Natural killer cell (primary cell): ENCODE results near the gene HOXB7. TPM values are rescaled to one million over a fixed set of nuclear protein-coding genes. Genes with fewer than 3 reads are reported as not detected.

ENCODE experiments used
- ATAC-seq, 3 donors: fragments of 150-1000 bp in 2 of 3; fragments of 200-7000 bp in 1 of 3; cut with Tn5 transposase; 1 replicate in 1 of 3; 2 replicates in 2 of 3; pipeline ENCODE4 v1.10.0; 2021; ENCODE audit warnings: mild to moderate bottlenecking in 2 of 3, moderate library complexity in 2 of 3
- DNase-seq, 2 donors: peaks; one replicate each; pipeline versions ENCODE4 v3.0.0 to v3.0.0-alpha.2; 2013 to 2021; ENCODE audit warnings: mixed read lengths in 1 of 2
- H3K27ac ChIP-seq: one replicate; pipeline ENCODE4 v1.5.1; 2013; ENCODE audit warnings: mild to moderate bottlenecking, low read length
- H3K27me3 ChIP-seq: one replicate; pipeline ENCODE4 v1.6.1; 2013; ENCODE audit warnings: low read length; ENCODE audit not compliant: control insufficient read depth, insufficient read depth
- H3K36me3 ChIP-seq: one replicate; pipeline ENCODE4 v1.6.1; 2013; ENCODE audit warnings: low read length; ENCODE audit not compliant: control insufficient read depth, insufficient read depth
- H3K4me1 ChIP-seq: one replicate; pipeline ENCODE4 v1.6.1; 2013; ENCODE audit warnings: low read length; ENCODE audit not compliant: control insufficient read depth, insufficient read depth
- H3K4me3 ChIP-seq: one replicate; pipeline ENCODE4 v1.5.1; 2013; ENCODE audit warnings: low read length
- H3K9me3 ChIP-seq: one replicate; pipeline ENCODE4 v1.6.1; 2013; ENCODE audit warnings: low read length; ENCODE audit not compliant: control insufficient read depth, insufficient read depth
- H3K27ac Mint-ChIP-seq, 2 donors: one replicate each; pipeline ENCODE4 v1.8.0; 2022; ENCODE audit warnings: mild to moderate bottlenecking in 2 of 2, mixed read lengths in 2 of 2, moderate library complexity in 1 of 2
- H3K27me3 Mint-ChIP-seq, 2 donors: one replicate each; pipeline ENCODE4 v1.8.0; 2022; ENCODE audit warnings: low read depth in 2 of 2, mixed read lengths in 2 of 2
- H3K36me3 Mint-ChIP-seq: one replicate; pipeline ENCODE4 v1.8.0; 2022; ENCODE audit warnings: mixed read lengths
- H3K4me1 Mint-ChIP-seq, 2 donors: one replicate each; pipeline ENCODE4 v1.8.0; 2022; ENCODE audit warnings: mixed read lengths in 2 of 2
- H3K4me3 Mint-ChIP-seq: one replicate; pipeline ENCODE4 v1.8.0; 2022; ENCODE audit warnings: mild to moderate bottlenecking, moderate library complexity, mixed read lengths
- H3K9me3 Mint-ChIP-seq, 2 donors: one replicate each; pipeline ENCODE4 v1.8.0; 2022; ENCODE audit warnings: mixed read lengths in 2 of 2
- WGBS: methylation state at CpG from one replicate; pipeline ENCODE4 v1.1.7; 2013; ENCODE audit warnings: missing lambda C conversion rate; ENCODE audit not compliant: insufficient coverage; 5-methylcytosine and 5-hydroxymethylcytosine counted together
- intact Hi-C: fragments of 100-400 bp; cut with micrococcal nuclease; formaldehyde crosslinking; loops from one replicate; pipeline ENCODE4 v1.14.2; 2022
- total RNA-seq, 4 donors: library from RNA; stranded (reverse); fragments of 120-200 nt in 1 of 4; gene quantifications; one replicate each; pipeline versions ENCODE4 v1.2.3 to v1.2.4, GENCODE V29; 2013 to 2022
- TF ChIP-seq, protein P1 (sequence below): fragments of 200-600 bp; IDR thresholded peaks from one replicate; pipeline ENCODE4 v1.8.0; 2022; ENCODE audit warnings: antibody characterized with exemption

HOXB7 gene
- total RNA-seq, 3 donors from 2014 or later (not counting 1 experiment from before 2014, with no cell fraction given), result 0.45 to 1.4 (median 0.97) TPM

DNA sequence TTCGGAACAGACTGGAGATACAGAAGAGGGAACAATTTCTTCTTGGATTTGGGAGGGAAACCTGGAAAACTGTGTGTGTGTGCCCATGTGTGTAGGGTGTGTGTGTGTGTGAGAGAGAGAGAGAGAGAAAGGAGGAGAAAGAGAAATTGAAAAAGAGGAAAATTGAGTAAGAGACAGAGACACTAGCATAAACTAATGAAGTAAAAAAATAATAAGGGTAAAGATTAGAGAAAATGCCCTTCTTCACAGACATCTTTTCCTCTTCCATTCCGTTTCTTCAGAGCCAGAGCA is 52.0 kb downstream of the HOXB7 start:
- no peak for DNase-seq
- no peaks in the 10 kb centered on the region for H3K36me3 ChIP-seq
- H3K27ac ChIP-seq, result no peak overlapping the region
- H3K4me1 ChIP-seq, result peaks cover 29% of the 10 kb centered on the region
- no peak overlapping the region for H3K4me3 Mint-ChIP-seq
- no peaks in the 10 kb centered on the region for H3K36me3 Mint-ChIP-seq
- no peak for ATAC-seq
- peaks cover 37 to 47% of the 10 kb centered on the region in 2 donors for H3K4me1 Mint-ChIP-seq
- no peaks in the 10 kb centered on the region for H3K9me3 Mint-ChIP-seq
- TF ChIP-seq, protein P1, sequence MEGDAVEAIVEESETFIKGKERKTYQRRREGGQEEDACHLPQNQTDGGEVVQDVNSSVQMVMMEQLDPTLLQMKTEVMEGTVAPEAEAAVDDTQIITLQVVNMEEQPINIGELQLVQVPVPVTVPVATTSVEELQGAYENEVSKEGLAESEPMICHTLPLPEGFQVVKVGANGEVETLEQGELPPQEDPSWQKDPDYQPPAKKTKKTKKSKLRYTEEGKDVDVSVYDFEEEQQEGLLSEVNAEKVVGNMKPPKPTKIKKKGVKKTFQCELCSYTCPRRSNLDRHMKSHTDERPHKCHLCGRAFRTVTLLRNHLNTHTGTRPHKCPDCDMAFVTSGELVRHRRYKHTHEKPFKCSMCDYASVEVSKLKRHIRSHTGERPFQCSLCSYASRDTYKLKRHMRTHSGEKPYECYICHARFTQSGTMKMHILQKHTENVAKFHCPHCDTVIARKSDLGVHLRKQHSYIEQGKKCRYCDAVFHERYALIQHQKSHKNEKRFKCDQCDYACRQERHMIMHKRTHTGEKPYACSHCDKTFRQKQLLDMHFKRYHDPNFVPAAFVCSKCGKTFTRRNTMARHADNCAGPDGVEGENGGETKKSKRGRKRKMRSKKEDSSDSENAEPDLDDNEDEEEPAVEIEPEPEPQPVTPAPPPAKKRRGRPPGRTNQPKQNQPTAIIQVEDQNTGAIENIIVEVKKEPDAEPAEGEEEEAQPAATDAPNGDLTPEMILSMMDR, result no peak
- H3K9me3 ChIP-seq, result no peaks in the 10 kb centered on the region
- H3K27me3 ChIP-seq, result no peaks in the 10 kb centered on the region
- intact Hi-C loops, result no loop called here
- H3K27ac Mint-ChIP-seq, result no peak overlapping the region
- 96% methylated on average over 2 of the region's 2 CpGs for WGBS
- H3K4me3 ChIP-seq, result no peak overlapping the region
- H3K27me3 Mint-ChIP-seq, result peaks cover 0 to 17% of the 10 kb centered on the region in 2 donors

DNA sequence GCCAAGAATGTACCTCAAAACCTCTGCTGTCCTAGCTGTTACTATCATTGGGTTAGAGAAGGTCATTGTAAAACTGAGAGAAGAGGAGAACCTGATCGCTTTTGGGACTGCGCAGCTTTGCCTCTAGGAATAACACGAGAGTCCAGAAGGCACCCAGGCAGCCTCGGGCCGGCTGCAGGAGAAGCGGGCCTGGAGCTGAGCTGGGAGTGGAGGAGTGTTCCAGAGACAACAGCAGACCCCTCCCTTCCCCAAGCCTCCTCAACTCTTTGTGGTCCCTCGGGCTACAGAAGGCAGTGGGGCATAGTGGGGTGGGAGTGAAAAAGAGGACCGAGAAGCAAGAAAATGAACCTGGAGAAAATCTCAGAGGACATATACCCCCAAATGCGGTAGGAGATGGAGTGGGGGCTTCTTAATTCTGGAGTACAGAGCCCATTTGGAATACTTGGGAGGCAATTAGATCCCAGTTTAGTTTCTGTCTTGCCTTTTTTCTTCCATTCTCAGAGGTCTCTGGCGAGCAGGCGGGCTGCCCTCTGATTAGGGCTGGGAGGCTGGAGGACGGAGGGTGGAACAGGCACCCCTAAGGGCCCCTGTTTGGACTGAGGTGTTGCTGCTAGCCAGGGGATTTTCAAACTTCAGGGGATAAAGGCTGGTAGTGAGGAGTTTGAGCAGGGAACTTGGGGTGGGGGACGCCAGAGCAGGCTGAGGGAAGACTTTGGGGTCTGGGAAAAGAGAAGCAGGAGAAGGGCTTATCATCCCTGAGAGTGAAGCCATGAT is 52.6 kb downstream of the HOXB7 start:
- WGBS, result 93% methylated on average over 11 of the region's 13 CpGs
- Mint-ChIP-seq H3K9me3 (no peaks in the 10 kb centered on the region), H3K4me1 (peaks cover 37 to 50% of the 10 kb centered on the region in 2 donors), H3K27me3 (peaks cover 0 to 17% of the 10 kb centered on the region in 2 donors), H3K4me3 (peak overlapping the region; percentile 2), H3K27ac (peak overlapping the region in 1 of 2 donors; percentile 30), H3K36me3 (no peaks in the 10 kb centered on the region)
- Histone ChIP-seq H3K27ac (no peak overlapping the region), H3K27me3 (no peaks in the 10 kb centered on the region), H3K9me3 (no peaks in the 10 kb centered on the region), H3K36me3 (no peaks in the 10 kb centered on the region), H3K4me1 (peaks cover 29% of the 10 kb centered on the region), H3K4me3 (no peak overlapping the region)
- TF ChIP-seq, protein P1, result no peak
- DNase-seq (no peak), ATAC-seq (no peak)
- intact Hi-C loops, result no loop called here

Other genes starting within 250 kb of the HOXB7 start
- 100 to 1,000 TPM; 168 to 227 (median 190) TPM for gene SKAP1, start 180.8 kb downstream of the HOXB7 start, total RNA-seq
- not detected for gene HOXB1, start 80.0 kb downstream of the HOXB7 start, total RNA-seq
- 10 to 100 TPM; 21.6 to 30.5 (median 24.7) TPM for gene HOXB2, start 65.9 kb downstream of the HOXB7 start, total RNA-seq
- 1 to 10 TPM; 3.5 to 6.7 (median 5.7) TPM for gene HOXB4, start 32.7 kb downstream of the HOXB7 start, total RNA-seq
- gene HOXB3, start 20.8 kb downstream of the HOXB7 start, total RNA-seq, result 10 to 100 TPM in 2 of 3 donors, 1 to 10 TPM in 1; 7.9 to 15.6 (median 15.3) TPM
- gene HOXB5, start 17.2 kb downstream of the HOXB7 start, total RNA-seq, result not detected
- gene HOXB6, start 6.0 kb downstream of the HOXB7 start, total RNA-seq, result not detected
- not detected for gene HOXB8, start 4.3 kb upstream of the HOXB7 start, total RNA-seq
- 1 to 10 TPM in 1 of 3 donors, under 1 TPM in 2; 0.12 to 1.0 (median 0.18) TPM for gene HOXB9, start 15.3 kb upstream of the HOXB7 start, total RNA-seq
- not detected for gene PRAC1, start 111.5 kb upstream of the HOXB7 start, total RNA-seq
- not detected for gene PRAC2, start 112.2 kb upstream of the HOXB7 start, total RNA-seq
- not detected for gene HOXB13, start 117.7 kb upstream of the HOXB7 start, total RNA-seq
- gene TTLL6, start 206.2 kb upstream of the HOXB7 start, total RNA-seq, result not detected
- gene CALCOCO2, start 220.0 kb upstream of the HOXB7 start, total RNA-seq, result 100 to 1,000 TPM; 175 to 188 (median 179) TPM